ENCODE results near the gene SLBP. TPM values are rescaled to one million over a fixed set of nuclear protein-coding genes. Genes with fewer than 3 reads are reported as not detected.

Gene SLBP
- total and polyA plus RNA-seq, 2 donors from 2014 or later: 30.7 to 42.8 TPM

GRCh38 chr4:1731180-1731579, 19.1 kb upstream of the SLBP start:
- Histone ChIP-seq H3K9me3 (ENCODE audit: control insufficient read depth in 2 of 3, insufficient read depth in 1 of 3, low read length in 3 of 3) (no peaks in the 10 kb centered on the region), H3K36me3 (ENCODE audit: control insufficient read depth in 2 of 3, insufficient read depth in 3 of 3, low read length in 3 of 3) (peaks cover 0 to 3% (median 0%) of the 10 kb centered on the region in 3 donors), H3K4me1 (ENCODE audit: control insufficient read depth in 2 of 3, insufficient read depth in 2 of 3, low read depth in 1 of 3, low read length in 3 of 3) (peaks cover 0 to under 1% (median 0%) of the 10 kb centered on the region in 3 donors), H3K27ac (ENCODE audit: low read depth in 2 of 2, low read length in 2 of 2) (no peak overlapping the region), H3K9ac (ENCODE audit: low read length in 3 of 3) (no peak overlapping the region), H3K4me3 (ENCODE audit: low read length in 3 of 3) (no peak overlapping the region), H3K27me3 (ENCODE audit: control insufficient read depth, insufficient read depth, low read length) (no peaks in the 10 kb centered on the region)
- intact Hi-C loops (cut with DNase I): no loop called here
- no peak for TF ChIP-seq CTCF (IDR thresholded peaks at IDR 0.05; ENCODE audit: borderline replicate concordance, extremely low read depth, insufficient read depth)
- no peak for FAIRE-seq
- peak in 1 of 5 donors; percentile 71 for DNase-seq

- Histone ChIP-seq H3K36me3 (ENCODE audit: control insufficient read depth in 2 of 3, insufficient read depth in 3 of 3, low read length in 3 of 3) (peaks cover 0 to 3% (median 0%) of the 10 kb centered on the region in 3 donors), H3K9ac (ENCODE audit: low read length in 3 of 3) (no peak overlapping the region), H3K9me3 (ENCODE audit: control insufficient read depth in 2 of 3, insufficient read depth in 1 of 3, low read length in 3 of 3) (no peaks in the 10 kb centered on the region), H3K27ac (ENCODE audit: low read depth in 2 of 2, low read length in 2 of 2) (no peak overlapping the region), H3K27me3 (ENCODE audit: control insufficient read depth, insufficient read depth, low read length) (no peaks in the 10 kb centered on the region), H3K4me3 (ENCODE audit: low read length in 3 of 3) (no peak overlapping the region), H3K4me1 (ENCODE audit: control insufficient read depth in 2 of 3, insufficient read depth in 2 of 3, low read depth in 1 of 3, low read length in 3 of 3) (peaks cover 0 to 3% (median 0%) of the 10 kb centered on the region in 3 donors)
- TF ChIP-seq CTCF (IDR thresholded peaks at IDR 0.05; ENCODE audit: borderline replicate concordance, extremely low read depth, insufficient read depth): no peak
- FAIRE-seq: no peak
- DNase-seq: peak in 1 of 5 donors; percentile 69
- intact Hi-C loops (cut with DNase I): no loop called here
These were observed 18.5 kb upstream of the SLBP start for GRCh38 chr4:1730532-1731135.

- no peaks in the 10 kb centered on the region for H3K9me3 ChIP-seq (ENCODE audit: control insufficient read depth in 2 of 3, insufficient read depth in 1 of 3, low read length in 3 of 3)
- H3K4me1 ChIP-seq (ENCODE audit: control insufficient read depth in 2 of 3, insufficient read depth in 2 of 3, low read depth in 1 of 3, low read length in 3 of 3): peaks cover 0 to 3% (median 0%) of the 10 kb centered on the region in 3 donors
- no peaks in the 10 kb centered on the region for H3K27me3 ChIP-seq (ENCODE audit: control insufficient read depth, insufficient read depth, low read length)
- H3K9ac ChIP-seq (ENCODE audit: low read length in 3 of 3): peak overlapping the region in 1 of 3 donors; percentile 19
- H3K36me3 ChIP-seq (ENCODE audit: control insufficient read depth in 2 of 3, insufficient read depth in 3 of 3, low read length in 3 of 3): peaks cover 0 to 3% (median 0%) of the 10 kb centered on the region in 3 donors
- peak overlapping the region in 1 of 3 donors; percentile 21 for H3K4me3 ChIP-seq (ENCODE audit: low read length in 3 of 3)
- H3K27ac ChIP-seq (ENCODE audit: low read depth in 2 of 2, low read length in 2 of 2): peak overlapping the region; percentile 1 to 63
- TF ChIP-seq CTCF (IDR thresholded peaks at IDR 0.05; ENCODE audit: borderline replicate concordance, extremely low read depth, insufficient read depth): no peak
- peak in 1 of 5 donors; percentile 73 for DNase-seq
- intact Hi-C loops (cut with DNase I): no loop called here
- FAIRE-seq: no peak
These were observed 16.2 kb upstream of the SLBP start for GRCh38 chr4:1728061-1728980.

All from kidney (tissue), 14 donors.